ENCODE measurements around the gene GALNT2. TPM values are rescaled to one million over a fixed set of nuclear protein-coding genes. Genes with fewer than 3 reads are reported as not detected.

GALNT2 gene
- total and polyA plus RNA-seq, 2 experiments from 2014 or later, result 17.8 to 48.3 TPM

DNA sequence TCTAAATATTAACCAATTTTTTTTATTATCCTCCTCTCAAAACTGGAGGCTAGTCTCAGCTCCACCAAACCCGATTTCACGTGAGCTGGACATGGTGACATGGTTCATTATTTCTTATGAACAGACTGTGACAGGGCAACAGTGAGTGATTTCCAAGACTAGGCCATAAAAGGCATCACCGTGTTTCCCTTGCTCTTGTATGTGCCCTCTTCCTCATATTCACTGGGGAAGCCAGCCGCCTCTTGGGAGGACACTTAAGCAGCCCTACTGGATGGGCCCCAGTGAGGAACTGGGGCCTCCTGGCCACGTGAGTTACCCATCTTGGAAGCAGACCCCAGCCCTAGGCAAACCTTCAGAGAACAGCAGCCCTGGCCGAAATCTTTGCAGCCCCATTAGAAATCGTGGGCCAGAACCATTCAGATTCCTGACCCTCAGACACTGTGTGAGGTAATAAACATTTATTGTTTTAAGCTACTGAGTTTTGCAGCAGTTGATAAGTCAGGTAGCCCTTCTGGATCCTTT, 105.0 kb downstream of the GALNT2 start:
- Mint-ChIP-seq H3K4me3 (no peak overlapping the region), H3K36me3 (ENCODE audit: low read depth) (peaks cover 2% of the 10 kb centered on the region; the same call in 1 of the 3 replicates), H3K9me3 (peaks cover 2% of the 10 kb centered on the region; the same call in 1 of the 3 replicates), H3K27me3 (ENCODE audit: insufficient read depth, low read depth, poor library complexity) (peaks cover 2% of the 10 kb centered on the region), H3K4me1 (peaks cover 63% of the 10 kb centered on the region), H3K27ac (no peak overlapping the region)
- no peak for ATAC-seq
- Histone ChIP-seq H2AFZ (no peak overlapping the region), H3K4me1 (ENCODE audit: insufficient read depth) (peaks cover 29% of the 10 kb centered on the region), H3K27ac (ENCODE audit: low read depth) (no peak overlapping the region), H3K4me3 (no peak overlapping the region), H3K9me2 (ENCODE audit: insufficient read depth) (no peaks in the 10 kb centered on the region), H3K27me3 (ENCODE audit: insufficient read depth) (no peaks in the 10 kb centered on the region), H3K36me3 (ENCODE audit: insufficient read depth) (no peaks in the 10 kb centered on the region), H3K4me2 (no peak overlapping the region), H3K79me2 (replicated peaks; ENCODE audit: insufficient read depth) (peaks cover 32% of the 10 kb centered on the region), H4K20me1 (replicated peaks; ENCODE audit: insufficient read depth) (no peaks in the 10 kb centered on the region), H3F3A (replicated peaks; ENCODE audit: low read depth) (no peaks in the 10 kb centered on the region)
- DNase-seq (ENCODE audit: low spot score), result no peak
- TF ChIP-seq, protein P1, sequence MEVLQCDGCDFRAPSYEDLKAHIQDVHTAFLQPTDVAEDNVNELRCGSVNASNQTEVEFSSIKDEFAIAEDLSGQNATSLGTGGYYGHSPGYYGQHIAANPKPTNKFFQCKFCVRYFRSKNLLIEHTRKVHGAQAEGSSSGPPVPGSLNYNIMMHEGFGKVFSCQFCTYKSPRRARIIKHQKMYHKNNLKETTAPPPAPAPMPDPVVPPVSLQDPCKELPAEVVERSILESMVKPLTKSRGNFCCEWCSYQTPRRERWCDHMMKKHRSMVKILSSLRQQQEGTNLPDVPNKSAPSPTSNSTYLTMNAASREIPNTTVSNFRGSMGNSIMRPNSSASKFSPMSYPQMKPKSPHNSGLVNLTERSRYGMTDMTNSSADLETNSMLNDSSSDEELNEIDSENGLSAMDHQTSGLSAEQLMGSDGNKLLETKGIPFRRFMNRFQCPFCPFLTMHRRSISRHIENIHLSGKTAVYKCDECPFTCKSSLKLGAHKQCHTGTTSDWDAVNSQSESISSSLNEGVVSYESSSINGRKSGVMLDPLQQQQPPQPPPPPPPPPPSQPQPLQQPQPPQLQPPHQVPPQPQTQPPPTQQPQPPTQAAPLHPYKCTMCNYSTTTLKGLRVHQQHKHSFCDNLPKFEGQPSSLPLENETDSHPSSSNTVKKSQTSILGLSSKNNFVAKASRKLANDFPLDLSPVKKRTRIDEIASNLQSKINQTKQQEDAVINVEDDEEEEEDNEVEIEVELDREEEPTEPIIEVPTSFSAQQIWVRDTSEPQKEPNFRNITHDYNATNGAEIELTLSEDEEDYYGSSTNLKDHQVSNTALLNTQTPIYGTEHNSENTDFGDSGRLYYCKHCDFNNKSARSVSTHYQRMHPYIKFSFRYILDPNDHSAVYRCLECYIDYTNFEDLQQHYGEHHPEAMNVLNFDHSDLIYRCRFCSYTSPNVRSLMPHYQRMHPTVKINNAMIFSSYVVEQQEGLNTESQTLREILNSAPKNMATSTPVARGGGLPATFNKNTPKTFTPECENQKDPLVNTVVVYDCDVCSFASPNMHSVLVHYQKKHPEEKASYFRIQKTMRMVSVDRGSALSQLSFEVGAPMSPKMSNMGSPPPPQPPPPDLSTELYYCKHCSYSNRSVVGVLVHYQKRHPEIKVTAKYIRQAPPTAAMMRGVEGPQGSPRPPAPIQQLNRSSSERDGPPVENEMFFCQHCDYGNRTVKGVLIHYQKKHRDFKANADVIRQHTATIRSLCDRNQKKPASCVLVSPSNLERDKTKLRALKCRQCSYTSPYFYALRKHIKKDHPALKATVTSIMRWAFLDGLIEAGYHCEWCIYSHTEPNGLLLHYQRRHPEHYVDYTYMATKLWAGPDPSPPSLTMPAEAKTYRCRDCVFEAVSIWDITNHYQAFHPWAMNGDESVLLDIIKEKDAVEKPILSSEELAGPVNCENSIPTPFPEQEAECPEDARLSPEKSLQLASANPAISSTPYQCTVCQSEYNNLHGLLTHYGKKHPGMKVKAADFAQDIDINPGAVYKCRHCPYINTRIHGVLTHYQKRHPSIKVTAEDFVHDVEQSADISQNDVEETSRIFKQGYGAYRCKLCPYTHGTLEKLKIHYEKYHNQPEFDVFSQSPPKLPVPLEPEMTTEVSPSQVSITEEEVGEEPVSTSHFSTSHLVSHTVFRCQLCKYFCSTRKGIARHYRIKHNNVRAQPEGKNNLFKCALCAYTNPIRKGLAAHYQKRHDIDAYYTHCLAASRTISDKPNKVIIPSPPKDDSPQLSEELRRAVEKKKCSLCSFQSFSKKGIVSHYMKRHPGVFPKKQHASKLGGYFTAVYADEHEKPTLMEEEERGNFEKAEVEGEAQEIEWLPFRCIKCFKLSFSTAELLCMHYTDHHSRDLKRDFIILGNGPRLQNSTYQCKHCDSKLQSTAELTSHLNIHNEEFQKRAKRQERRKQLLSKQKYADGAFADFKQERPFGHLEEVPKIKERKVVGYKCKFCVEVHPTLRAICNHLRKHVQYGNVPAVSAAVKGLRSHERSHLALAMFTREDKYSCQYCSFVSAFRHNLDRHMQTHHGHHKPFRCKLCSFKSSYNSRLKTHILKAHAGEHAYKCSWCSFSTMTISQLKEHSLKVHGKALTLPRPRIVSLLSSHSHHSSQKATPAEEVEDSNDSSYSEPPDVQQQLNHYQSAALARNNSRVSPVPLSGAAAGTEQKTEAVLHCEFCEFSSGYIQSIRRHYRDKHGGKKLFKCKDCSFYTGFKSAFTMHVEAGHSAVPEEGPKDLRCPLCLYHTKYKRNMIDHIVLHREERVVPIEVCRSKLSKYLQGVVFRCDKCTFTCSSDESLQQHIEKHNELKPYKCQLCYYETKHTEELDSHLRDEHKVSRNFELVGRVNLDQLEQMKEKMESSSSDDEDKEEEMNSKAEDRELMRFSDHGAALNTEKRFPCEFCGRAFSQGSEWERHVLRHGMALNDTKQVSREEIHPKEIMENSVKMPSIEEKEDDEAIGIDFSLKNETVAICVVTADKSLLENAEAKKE (CRISPR knock-in tag; IDR thresholded peaks at IDR 0.05), result no peak
- no peak for TF ChIP-seq CREB1 (CRISPR knock-in tag; IDR thresholded peaks at IDR 0.05; ENCODE audit: low read depth)
- no peak for TF ChIP-seq EZH2phosphoT487 (IDR thresholded peaks at IDR 0.05; ENCODE audit: unreplicated experiment)
- no peak for TF ChIP-seq POLR2AphosphoS5 (IDR thresholded peaks at IDR 0.05; ENCODE audit: low read depth)
- TF ChIP-seq NANOG (IDR thresholded peaks at IDR 0.05; ENCODE audit: borderline replicate concordance), result no peak
- no peak for TF ChIP-seq ZNF114 (CRISPR knock-in tag; IDR thresholded peaks at IDR 0.05)
- no peak for TF ChIP-seq JUNB (IDR thresholded peaks at IDR 0.05; ENCODE audit: unreplicated experiment)
- TF ChIP-seq EZH2 (IDR thresholded peaks at IDR 0.05; ENCODE audit: low read depth, unreplicated experiment), result no peak
- no peak for TF ChIP-seq STAT1 (IDR thresholded peaks at IDR 0.05; ENCODE audit: unreplicated experiment)
- TF ChIP-seq, protein P2, sequence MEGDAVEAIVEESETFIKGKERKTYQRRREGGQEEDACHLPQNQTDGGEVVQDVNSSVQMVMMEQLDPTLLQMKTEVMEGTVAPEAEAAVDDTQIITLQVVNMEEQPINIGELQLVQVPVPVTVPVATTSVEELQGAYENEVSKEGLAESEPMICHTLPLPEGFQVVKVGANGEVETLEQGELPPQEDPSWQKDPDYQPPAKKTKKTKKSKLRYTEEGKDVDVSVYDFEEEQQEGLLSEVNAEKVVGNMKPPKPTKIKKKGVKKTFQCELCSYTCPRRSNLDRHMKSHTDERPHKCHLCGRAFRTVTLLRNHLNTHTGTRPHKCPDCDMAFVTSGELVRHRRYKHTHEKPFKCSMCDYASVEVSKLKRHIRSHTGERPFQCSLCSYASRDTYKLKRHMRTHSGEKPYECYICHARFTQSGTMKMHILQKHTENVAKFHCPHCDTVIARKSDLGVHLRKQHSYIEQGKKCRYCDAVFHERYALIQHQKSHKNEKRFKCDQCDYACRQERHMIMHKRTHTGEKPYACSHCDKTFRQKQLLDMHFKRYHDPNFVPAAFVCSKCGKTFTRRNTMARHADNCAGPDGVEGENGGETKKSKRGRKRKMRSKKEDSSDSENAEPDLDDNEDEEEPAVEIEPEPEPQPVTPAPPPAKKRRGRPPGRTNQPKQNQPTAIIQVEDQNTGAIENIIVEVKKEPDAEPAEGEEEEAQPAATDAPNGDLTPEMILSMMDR (conservative IDR thresholded peaks at IDR 0.05; ENCODE audit: low read depth in 2 of 2), result no peak
- TF ChIP-seq, protein P3, sequence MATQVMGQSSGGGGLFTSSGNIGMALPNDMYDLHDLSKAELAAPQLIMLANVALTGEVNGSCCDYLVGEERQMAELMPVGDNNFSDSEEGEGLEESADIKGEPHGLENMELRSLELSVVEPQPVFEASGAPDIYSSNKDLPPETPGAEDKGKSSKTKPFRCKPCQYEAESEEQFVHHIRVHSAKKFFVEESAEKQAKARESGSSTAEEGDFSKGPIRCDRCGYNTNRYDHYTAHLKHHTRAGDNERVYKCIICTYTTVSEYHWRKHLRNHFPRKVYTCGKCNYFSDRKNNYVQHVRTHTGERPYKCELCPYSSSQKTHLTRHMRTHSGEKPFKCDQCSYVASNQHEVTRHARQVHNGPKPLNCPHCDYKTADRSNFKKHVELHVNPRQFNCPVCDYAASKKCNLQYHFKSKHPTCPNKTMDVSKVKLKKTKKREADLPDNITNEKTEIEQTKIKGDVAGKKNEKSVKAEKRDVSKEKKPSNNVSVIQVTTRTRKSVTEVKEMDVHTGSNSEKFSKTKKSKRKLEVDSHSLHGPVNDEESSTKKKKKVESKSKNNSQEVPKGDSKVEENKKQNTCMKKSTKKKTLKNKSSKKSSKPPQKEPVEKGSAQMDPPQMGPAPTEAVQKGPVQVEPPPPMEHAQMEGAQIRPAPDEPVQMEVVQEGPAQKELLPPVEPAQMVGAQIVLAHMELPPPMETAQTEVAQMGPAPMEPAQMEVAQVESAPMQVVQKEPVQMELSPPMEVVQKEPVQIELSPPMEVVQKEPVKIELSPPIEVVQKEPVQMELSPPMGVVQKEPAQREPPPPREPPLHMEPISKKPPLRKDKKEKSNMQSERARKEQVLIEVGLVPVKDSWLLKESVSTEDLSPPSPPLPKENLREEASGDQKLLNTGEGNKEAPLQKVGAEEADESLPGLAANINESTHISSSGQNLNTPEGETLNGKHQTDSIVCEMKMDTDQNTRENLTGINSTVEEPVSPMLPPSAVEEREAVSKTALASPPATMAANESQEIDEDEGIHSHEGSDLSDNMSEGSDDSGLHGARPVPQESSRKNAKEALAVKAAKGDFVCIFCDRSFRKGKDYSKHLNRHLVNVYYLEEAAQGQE (IDR thresholded peaks at IDR 0.05; ENCODE audit: unreplicated experiment), result no peak
- TF ChIP-seq, protein P4, sequence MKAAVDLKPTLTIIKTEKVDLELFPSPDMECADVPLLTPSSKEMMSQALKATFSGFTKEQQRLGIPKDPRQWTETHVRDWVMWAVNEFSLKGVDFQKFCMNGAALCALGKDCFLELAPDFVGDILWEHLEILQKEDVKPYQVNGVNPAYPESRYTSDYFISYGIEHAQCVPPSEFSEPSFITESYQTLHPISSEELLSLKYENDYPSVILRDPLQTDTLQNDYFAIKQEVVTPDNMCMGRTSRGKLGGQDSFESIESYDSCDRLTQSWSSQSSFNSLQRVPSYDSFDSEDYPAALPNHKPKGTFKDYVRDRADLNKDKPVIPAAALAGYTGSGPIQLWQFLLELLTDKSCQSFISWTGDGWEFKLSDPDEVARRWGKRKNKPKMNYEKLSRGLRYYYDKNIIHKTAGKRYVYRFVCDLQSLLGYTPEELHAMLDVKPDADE (IDR thresholded peaks at IDR 0.05), result no peak
- no peak for TF ChIP-seq ZNF331 (CRISPR knock-in tag; IDR thresholded peaks at IDR 0.05; ENCODE audit: low read depth)

Measured in GM23338 (cell line).